ENCODE results near the gene CLDN15.

The CLDN15 gene

DNA sequence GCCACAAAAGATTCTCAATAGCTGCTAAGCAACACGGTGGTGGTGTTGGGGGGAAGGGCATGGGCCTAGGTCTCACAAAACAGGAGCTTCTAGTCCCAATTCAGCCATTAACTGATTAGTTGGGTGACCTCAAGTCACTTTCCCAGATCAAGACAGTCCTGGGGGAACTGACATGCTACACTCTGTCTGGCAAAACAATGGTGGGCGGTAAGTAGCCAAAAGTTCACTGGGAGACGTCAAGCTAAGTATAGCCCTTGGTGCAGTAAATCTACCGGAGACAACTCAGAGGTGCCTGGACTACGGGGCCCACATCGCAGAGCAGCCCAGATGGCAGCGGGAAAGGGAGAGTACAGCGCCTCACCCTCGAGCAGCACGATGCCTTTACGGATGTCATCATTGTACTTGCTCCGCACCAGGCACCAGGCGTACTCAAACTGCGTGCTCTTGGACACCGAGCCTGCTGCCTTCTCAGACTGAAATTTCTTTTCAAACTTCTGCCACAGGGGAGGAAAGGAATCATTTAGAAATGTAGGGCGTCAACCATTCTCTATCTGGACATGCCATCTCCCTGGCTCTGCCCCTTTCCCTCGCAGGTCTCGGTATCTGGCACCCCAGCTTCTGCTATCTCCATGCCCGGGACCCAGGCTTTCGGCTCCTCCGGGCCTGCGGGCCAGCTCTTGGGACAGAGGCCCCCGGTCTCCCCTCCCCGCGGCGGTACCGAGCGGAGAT is 6.2 kb upstream of the CLDN15 start:
- no peaks in the 10 kb centered on the region for H3K27me3 ChIP-seq (ENCODE audit: control insufficient read depth, insufficient read depth, low read length)
- peak overlapping the region; percentile 87 for H3K4me3 ChIP-seq (ENCODE audit: low read depth, low read length)
- peak overlapping the region; percentile 89 for H3K27ac ChIP-seq (ENCODE audit: low read depth, low read length)
- H3K4me1 ChIP-seq (ENCODE audit: control insufficient read depth, insufficient read depth, low read length) = peaks cover 5% of the 10 kb centered on the region; the same call in 1 of the 2 replicates
- H3K9me3 ChIP-seq (ENCODE audit: control insufficient read depth, insufficient read depth, low read length) = no peaks in the 10 kb centered on the region
- H3K36me3 ChIP-seq (ENCODE audit: control insufficient read depth, insufficient read depth, low read length) = peaks cover 16% of the 10 kb centered on the region
- no peak overlapping the region for H3K9ac ChIP-seq (ENCODE audit: low read depth, low read length)

DNA sequence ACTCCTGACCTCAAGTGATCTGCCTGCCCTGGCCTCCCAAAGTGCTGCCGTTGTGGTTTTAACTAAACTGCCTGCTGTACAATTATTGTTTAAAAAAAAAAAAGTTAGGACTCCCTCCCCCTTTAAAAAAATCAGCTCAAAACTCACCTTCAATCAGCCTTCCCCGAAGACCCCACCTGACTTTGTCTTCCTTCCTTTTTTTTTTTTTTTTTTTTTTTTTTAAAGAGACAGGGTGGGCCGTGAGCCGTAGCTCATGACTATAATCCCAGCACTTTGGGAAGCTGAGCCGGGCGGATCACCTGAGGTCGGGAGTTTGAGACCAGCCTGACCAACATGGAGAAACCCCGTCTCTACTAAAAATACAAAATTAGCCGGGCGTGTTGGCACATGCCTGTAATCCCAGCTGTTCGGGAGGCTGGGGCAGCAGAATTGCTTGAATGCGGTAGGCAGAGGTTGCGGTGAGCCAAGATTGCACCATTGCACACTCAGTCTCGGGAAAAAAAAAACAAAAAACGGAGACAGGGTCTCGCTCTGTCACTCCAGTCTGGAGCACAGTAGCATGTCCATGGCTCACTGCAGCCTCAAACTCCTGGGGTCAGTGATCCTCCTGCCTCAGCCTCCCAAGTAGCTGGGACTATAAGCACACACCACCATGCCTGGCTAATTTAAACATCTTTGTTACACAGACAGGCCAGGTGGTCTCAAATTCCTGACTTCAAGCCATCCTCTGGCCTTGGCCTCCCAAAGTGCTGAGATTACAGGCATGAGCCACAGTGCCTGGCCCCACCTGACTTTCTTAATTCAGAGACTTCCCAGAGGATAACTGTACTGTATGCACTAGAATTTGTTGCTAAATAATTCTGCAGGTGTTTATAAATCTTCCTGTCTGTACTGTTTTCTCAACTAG is 4.1 kb upstream of the CLDN15 start:
- Histone ChIP-seq H3K36me3 (ENCODE audit: control insufficient read depth, insufficient read depth, low read length) (peaks cover 22% of the 10 kb centered on the region), H3K9ac (ENCODE audit: low read depth, low read length) (no peak overlapping the region), H3K27me3 (ENCODE audit: control insufficient read depth, insufficient read depth, low read length) (no peaks in the 10 kb centered on the region)

DNA sequence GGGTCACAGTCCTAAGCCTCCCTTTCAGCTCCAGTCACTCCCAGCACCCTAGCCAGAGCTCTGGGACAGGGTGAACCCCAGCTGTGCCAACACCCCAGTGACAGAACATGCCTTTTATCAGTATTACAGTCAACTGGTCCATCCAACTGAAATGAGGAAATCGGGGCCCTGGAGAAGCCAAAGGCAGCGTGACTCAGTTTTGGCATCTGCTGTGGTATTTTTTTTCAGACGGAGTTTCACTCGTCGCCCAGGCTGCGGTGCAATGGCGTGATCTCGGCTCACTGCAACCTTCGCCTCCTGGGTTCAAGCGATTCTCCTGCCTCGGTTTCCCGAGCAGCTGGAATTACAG is 3.4 kb upstream of the CLDN15 start:
- Histone ChIP-seq H3K27ac (ENCODE audit: low read depth, low read length) (no peak overlapping the region), H3K36me3 (ENCODE audit: control insufficient read depth, insufficient read depth, low read length) (peaks cover 22% of the 10 kb centered on the region), H3K4me3 (ENCODE audit: low read depth, low read length) (no peak overlapping the region), H3K27me3 (ENCODE audit: control insufficient read depth, insufficient read depth, low read length) (no peaks in the 10 kb centered on the region), H3K9ac (ENCODE audit: low read depth, low read length) (no peak overlapping the region), H3K9me3 (ENCODE audit: control insufficient read depth, insufficient read depth, low read length) (no peaks in the 10 kb centered on the region), H3K4me1 (ENCODE audit: control insufficient read depth, insufficient read depth, low read length) (peaks cover 18% of the 10 kb centered on the region)

More for the DNA sequence above, 4.1 kb upstream of the CLDN15 start:
- H3K4me1 ChIP-seq (ENCODE audit: control insufficient read depth, insufficient read depth, low read length) = peaks cover 18% of the 10 kb centered on the region
- no peak overlapping the region for H3K4me3 ChIP-seq (ENCODE audit: low read depth, low read length)
- no peaks in the 10 kb centered on the region for H3K9me3 ChIP-seq (ENCODE audit: control insufficient read depth, insufficient read depth, low read length)
- H3K27ac ChIP-seq (ENCODE audit: low read depth, low read length) = no peak overlapping the region

DNA sequence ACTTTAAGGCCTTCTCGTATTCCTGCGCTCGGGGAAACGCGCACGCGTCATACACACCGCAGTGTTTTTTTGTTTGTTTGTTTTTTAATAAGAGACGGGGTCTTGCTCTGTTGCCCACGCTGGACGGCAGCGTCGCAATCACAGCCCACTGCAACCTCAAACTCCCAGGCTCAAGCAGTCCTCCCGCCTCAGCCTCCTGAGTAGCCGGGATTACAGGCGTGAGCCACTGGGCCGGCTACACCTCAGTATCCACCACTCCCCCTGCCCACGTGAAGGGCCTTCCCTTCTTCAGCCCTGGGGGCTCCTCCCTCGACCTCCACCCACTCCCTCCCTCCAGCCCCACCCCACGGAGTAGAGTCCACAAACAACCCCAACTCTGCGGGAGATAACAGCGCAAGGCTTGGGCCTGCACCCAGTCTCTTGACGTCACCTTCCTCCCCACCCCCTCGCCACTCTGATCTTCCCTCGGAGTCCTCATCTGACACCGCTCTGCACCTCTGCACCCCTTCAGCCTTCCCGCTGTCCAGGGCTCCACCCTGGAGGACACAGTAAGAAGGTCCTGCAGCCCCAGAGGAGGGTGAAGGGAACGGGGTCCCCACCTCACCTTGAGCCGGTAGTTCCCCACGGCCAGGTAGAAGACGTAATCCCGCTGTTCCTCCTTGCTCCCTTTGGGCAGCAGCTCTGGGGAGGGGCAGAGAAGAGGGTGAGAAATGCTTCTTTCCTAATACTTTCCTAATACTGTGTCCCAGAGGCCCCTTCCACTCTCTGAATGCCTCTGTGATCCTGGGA is 2.8 kb upstream of the CLDN15 start:
- no peaks in the 10 kb centered on the region for H3K27me3 ChIP-seq (ENCODE audit: control insufficient read depth, insufficient read depth, low read length)
- no peak overlapping the region for H3K9ac ChIP-seq (ENCODE audit: low read depth, low read length)
- no peaks in the 10 kb centered on the region for H3K9me3 ChIP-seq (ENCODE audit: control insufficient read depth, insufficient read depth, low read length)
- H3K4me3 ChIP-seq (ENCODE audit: low read depth, low read length) = no peak overlapping the region
- peaks cover 18% of the 10 kb centered on the region for H3K4me1 ChIP-seq (ENCODE audit: control insufficient read depth, insufficient read depth, low read length)
- peaks cover 22% of the 10 kb centered on the region for H3K36me3 ChIP-seq (ENCODE audit: control insufficient read depth, insufficient read depth, low read length)
- H3K27ac ChIP-seq (ENCODE audit: low read depth, low read length) = no peak overlapping the region

DNA sequence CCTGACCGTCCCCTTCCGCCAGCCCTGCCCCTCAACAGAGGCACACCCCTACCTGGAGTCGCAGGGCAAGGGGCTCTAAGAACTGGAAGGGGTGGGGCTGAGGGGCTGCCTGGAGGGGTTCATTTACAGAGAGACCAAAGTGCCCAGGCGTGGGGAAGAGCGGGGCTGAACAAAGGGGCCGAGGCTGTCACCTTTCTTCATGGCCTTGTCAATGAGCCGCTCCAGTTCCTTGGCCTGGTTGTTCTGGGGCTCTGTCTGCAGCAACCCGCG is 2.3 kb upstream of the CLDN15 start:
- no peaks in the 10 kb centered on the region for H3K9me3 ChIP-seq (ENCODE audit: control insufficient read depth, insufficient read depth, low read length)
- H3K36me3 ChIP-seq (ENCODE audit: control insufficient read depth, insufficient read depth, low read length) = peaks cover 22% of the 10 kb centered on the region
- no peak overlapping the region for H3K27ac ChIP-seq (ENCODE audit: low read depth, low read length)
- peaks cover 18% of the 10 kb centered on the region for H3K4me1 ChIP-seq (ENCODE audit: control insufficient read depth, insufficient read depth, low read length)
- no peaks in the 10 kb centered on the region for H3K27me3 ChIP-seq (ENCODE audit: control insufficient read depth, insufficient read depth, low read length)
- no peak overlapping the region for H3K9ac ChIP-seq (ENCODE audit: low read depth, low read length)
- H3K4me3 ChIP-seq (ENCODE audit: low read depth, low read length) = no peak overlapping the region

DNA sequence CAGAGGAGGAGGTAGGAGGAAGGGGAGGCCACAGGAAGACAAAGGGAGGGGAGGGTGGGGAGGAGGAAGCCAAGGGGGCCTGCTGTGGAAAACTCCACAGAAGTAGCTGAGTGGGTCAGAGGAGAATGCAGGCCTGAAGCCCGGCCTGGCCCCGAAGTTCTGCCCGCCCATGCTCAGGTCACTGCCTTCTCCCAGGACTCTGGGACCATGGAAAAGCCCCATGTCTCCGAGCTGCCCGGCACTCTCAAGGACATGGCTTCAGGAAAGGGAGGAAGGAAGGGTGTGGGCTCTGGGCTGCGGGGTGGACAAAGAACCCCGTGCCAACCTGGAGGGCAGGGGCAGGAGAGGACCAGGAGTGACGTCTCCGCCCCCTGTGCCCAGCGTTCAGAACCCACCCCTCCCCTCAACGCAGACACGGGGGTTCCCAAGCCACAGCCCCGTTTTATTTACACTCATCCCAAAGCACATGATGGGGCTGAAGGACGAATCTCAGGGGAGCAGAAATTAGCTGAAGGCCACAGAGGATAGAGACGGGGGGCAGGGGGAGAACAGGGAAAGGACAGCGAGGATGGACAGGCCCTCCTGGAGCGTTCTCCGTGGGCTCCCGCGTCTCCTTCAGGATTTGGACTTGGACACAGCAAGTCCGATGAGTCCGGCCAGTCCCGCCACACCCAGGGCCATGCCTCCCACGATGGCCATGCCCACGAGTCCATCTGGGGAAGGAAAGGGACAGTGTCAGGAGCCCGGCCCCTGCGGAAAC is 1.8 kb upstream of the CLDN15 start:
- Histone ChIP-seq H3K9ac (ENCODE audit: low read depth, low read length) (no peak overlapping the region), H3K9me3 (ENCODE audit: control insufficient read depth, insufficient read depth, low read length) (no peaks in the 10 kb centered on the region), H3K4me3 (ENCODE audit: low read depth, low read length) (no peak overlapping the region), H3K36me3 (ENCODE audit: control insufficient read depth, insufficient read depth, low read length) (peaks cover 22% of the 10 kb centered on the region), H3K4me1 (ENCODE audit: control insufficient read depth, insufficient read depth, low read length) (peaks cover 18% of the 10 kb centered on the region), H3K27ac (ENCODE audit: low read depth, low read length) (no peak overlapping the region), H3K27me3 (ENCODE audit: control insufficient read depth, insufficient read depth, low read length) (no peaks in the 10 kb centered on the region)

DNA sequence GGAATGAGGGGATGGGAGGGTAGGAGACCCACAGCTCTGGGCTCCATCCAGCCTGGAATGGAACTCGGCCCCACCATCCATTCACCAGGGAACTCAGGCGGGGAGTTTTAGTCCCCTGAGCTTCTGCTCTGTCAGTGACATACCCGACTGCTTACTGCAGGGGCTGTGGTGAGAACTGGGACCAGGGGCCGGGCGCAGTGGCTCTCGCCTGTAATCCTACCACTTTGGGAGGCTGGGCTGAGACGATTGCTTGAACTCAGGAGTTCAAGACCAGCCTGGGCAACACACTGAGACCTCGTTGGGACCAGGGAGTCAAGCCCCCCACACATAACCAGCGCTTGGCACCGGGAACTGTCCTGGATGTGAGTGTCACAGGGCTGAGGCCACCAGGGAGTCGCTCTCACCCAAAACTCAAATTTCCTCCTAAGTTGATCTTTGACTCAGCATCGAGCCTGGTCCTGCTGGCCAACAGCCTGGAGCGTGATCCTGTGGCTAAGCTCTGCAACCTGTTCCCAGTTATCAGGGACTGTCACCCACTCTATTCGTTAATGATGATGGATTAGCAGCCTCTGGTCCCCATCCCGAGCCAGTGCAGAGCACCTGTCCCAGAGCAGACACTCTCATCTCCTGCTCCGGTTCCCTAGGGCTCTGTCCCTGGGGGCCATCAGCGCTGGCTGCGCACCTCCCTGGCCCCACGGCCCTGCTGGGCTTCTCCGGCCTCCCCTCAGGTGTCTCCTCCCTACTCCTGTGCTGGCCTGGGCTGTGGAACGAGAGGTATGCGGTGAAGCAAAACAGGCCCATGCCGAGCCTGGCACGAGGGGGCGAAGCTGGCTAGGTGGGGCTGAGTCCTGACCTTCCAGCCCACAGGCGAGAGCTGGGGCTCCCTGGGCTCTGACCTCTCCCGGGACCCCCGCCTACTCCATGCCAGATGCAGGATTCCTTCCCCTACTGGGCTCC is 902 bp upstream of the CLDN15 start:
- Histone ChIP-seq H3K36me3 (ENCODE audit: control insufficient read depth, insufficient read depth, low read length) (peaks cover 22% of the 10 kb centered on the region), H3K27ac (ENCODE audit: low read depth, low read length) (no peak overlapping the region), H3K27me3 (ENCODE audit: control insufficient read depth, insufficient read depth, low read length) (no peaks in the 10 kb centered on the region), H3K4me3 (ENCODE audit: low read depth, low read length) (no peak overlapping the region), H3K9me3 (ENCODE audit: control insufficient read depth, insufficient read depth, low read length) (no peaks in the 10 kb centered on the region), H3K4me1 (ENCODE audit: control insufficient read depth, insufficient read depth, low read length) (peaks cover 15% of the 10 kb centered on the region), H3K9ac (ENCODE audit: low read depth, low read length) (no peak overlapping the region)

DNA sequence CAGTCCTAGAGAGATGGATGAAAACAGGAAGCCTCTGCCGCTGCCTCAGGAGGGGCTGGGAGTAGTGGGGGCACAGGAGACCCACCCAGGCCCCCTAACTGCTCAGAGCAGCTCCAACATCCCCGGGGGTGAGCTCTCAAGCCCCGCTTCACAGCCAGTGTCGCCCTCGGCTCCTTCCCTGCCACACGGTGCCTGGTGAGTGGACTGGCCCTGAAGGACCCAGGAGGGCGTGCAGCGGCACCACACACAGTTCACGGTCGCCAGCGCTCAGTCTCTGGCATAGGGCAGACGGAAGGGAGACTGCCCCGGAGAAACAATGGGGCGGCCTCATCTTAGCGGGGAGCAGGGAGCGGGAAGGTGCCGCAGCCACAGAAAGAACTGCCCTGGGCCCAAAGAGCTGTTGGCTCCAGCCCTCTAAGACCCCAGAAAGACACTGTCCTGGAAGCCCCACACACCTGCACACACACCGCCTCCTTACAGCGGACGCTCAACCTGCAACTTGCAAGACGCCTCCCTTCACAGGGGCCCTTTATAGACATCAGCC is 1.2 kb downstream of the CLDN15 start:
- H3K9me3 ChIP-seq (ENCODE audit: control insufficient read depth, insufficient read depth, low read length) = no peaks in the 10 kb centered on the region
- no peak overlapping the region for H3K27ac ChIP-seq (ENCODE audit: low read depth, low read length)
- H3K27me3 ChIP-seq (ENCODE audit: control insufficient read depth, insufficient read depth, low read length) = no peaks in the 10 kb centered on the region
- H3K4me3 ChIP-seq (ENCODE audit: low read depth, low read length) = no peak overlapping the region
- H3K4me1 ChIP-seq (ENCODE audit: control insufficient read depth, insufficient read depth, low read length) = peaks cover 25% of the 10 kb centered on the region
- peaks cover 22% of the 10 kb centered on the region for H3K36me3 ChIP-seq (ENCODE audit: control insufficient read depth, insufficient read depth, low read length)
- H3K9ac ChIP-seq (ENCODE audit: low read depth, low read length) = no peak overlapping the region

DNA sequence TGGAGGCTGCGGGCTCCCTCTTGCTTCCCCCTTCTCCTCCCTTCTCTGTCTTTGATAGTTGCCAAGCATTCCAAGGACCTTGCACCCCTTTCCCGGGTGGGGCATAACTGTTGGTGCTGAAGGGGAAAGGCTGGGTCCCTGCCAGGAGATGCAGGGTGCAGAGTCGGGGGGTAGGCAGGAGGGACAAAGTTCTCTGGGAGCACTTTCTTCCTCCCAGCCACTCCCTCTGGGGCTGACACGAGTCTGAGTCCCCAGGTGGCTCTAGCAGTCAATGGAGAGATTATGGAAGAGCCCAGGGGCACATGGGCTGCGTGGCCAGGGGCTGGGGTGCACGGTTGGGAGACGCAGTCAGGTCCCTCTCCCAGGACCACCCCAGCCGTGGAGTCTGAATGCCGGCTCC is 2.1 kb downstream of the CLDN15 start:
- Histone ChIP-seq H3K27me3 (ENCODE audit: control insufficient read depth, insufficient read depth, low read length) (no peaks in the 10 kb centered on the region), H3K4me3 (ENCODE audit: low read depth, low read length) (no peak overlapping the region)

More for the DNA sequence above, 2.1 kb downstream of the CLDN15 start:
- no peak overlapping the region for H3K9ac ChIP-seq (ENCODE audit: low read depth, low read length)
- H3K36me3 ChIP-seq (ENCODE audit: control insufficient read depth, insufficient read depth, low read length) = peaks cover 17% of the 10 kb centered on the region
- no peaks in the 10 kb centered on the region for H3K9me3 ChIP-seq (ENCODE audit: control insufficient read depth, insufficient read depth, low read length)
- H3K27ac ChIP-seq (ENCODE audit: low read depth, low read length) = no peak overlapping the region
- peaks cover 25% of the 10 kb centered on the region for H3K4me1 ChIP-seq (ENCODE audit: control insufficient read depth, insufficient read depth, low read length)
